Osteoblast (primary cell): ENCODE data around the gene DTHD1. TPM values are rescaled to one million over a fixed set of nuclear protein-coding genes. Genes with fewer than 3 reads are reported as not detected.

ENCODE experiments used
- DNase-seq: peaks from one replicate; pipeline ENCODE4 v3.0.0; 2011; ENCODE audit warnings: low spot score, mixed read lengths; ENCODE audit not compliant: insufficient read length; ENCODE audit errors: missing footprints
- H2AFZ ChIP-seq: 2 replicates; pipeline ENCODE4 v1.6.0; 2011; ENCODE audit warnings: mild to moderate bottlenecking, low read length
- H3K27ac ChIP-seq: 2 replicates; pipeline ENCODE4 v1.5.1; 2011; ENCODE audit warnings: mild to moderate bottlenecking, low read depth, low read length, moderate library complexity
- H3K27me3 ChIP-seq: 2 replicates; pipeline ENCODE4 v1.6.0; 2012; ENCODE audit warnings: mild to moderate bottlenecking, control low read depth, inconsistent platforms, low read length, moderate library complexity; ENCODE audit not compliant: insufficient read depth
- H3K36me3 ChIP-seq: 2 replicates; pipeline ENCODE4 v1.5.1; 2011; ENCODE audit warnings: mild to moderate bottlenecking, low read length, control low read depth, moderate library complexity; ENCODE audit not compliant: insufficient read depth
- H3K4me1 ChIP-seq: 2 replicates; pipeline ENCODE4 v1.5.1; 2011; ENCODE audit warnings: mild to moderate bottlenecking, low read length, control low read depth, moderate library complexity; ENCODE audit not compliant: insufficient read depth
- H3K4me2 ChIP-seq: 2 replicates; pipeline ENCODE4 v1.6.0; 2011; ENCODE audit warnings: mild to moderate bottlenecking, low read length; ENCODE audit not compliant: insufficient read depth
- H3K4me3 ChIP-seq: fragments of 200-600 bp; sonication (generic); 3 replicates; pipeline ENCODE4 v1.5.1; 2012; ENCODE audit warnings: mild to moderate bottlenecking, low read length, inconsistent platforms; ENCODE audit not compliant: insufficient read depth
- H3K79me2 ChIP-seq: 2 replicates; pipeline ENCODE4 v1.6.0; 2012; ENCODE audit warnings: mild to moderate bottlenecking, low read length, control low read depth, inconsistent platforms; ENCODE audit not compliant: insufficient read depth
- H3K9me3 ChIP-seq: 2 replicates; pipeline ENCODE4 v1.5.1; 2011; ENCODE audit warnings: low read depth, low read length, control low read depth
- H4K20me1 ChIP-seq: 2 replicates; pipeline ENCODE4 v1.6.0; 2012; ENCODE audit warnings: mild to moderate bottlenecking, low read length, control low read depth; ENCODE audit not compliant: insufficient read depth
- total RNA-seq: library from RNA; depleted of rRNA; stranded (reverse); fragments of >200 nt; gene quantifications from 2 replicates; pipeline ENCODE4 v1.2.3, GENCODE V29; 2012
- TF ChIP-seq, protein P1 (sequence below): IDR thresholded peaks from 2 replicates; pipeline ENCODE4 v1.5.1; 2011; ENCODE audit warnings: mild to moderate bottlenecking, low read depth, low read length, moderate library complexity; ENCODE audit errors: extremely low read depth

The DTHD1 gene
- total RNA-seq, 1 donor, result not detected

DNA sequence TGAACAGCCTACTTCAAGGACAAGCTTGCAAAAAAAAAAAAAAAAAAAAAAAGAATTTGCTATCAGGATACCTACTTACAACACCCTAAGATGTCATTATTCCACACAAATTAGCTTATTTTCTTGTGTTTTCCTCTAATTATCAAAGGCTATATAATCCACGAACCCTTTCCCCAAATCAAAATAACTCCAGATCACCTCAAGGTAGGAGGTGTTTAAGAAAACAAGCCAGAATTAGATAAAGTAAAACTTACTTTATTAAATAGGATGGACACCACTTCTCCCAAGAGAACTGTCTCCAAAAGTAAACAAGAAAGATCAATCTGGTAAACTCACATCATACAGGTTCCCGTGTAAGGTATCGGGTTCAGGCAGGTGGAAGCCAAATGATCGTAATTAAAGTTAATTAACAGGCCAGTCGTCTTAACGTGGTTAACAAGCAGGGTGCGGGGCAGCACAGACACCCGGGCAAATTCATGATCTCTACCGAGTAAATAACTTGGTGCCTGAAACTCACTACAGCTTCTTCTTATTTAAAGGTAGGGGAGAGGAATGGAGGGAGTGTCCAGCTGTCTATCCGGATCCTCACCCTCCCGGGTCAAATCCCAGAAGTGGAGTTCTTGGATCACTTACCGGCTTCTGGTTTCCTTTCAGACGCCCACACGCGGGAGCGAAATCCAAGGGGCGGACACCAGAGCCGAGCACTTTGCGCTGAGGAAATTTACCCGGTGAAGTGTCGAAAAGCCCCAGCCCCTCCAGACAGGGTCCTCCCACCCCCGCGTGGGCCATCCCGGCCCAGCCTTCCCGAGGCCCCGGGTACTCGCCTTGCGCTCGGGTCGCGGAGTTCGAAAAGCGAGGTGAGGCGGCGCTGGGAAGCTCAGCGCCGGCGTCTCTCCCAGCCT is 37.8 kb upstream of the DTHD1 start:
- no peaks in the 10 kb centered on the region for H3K36me3 ChIP-seq
- no peak overlapping the region for H3K4me3 ChIP-seq
- H3K4me2 ChIP-seq, result peak overlapping the region; percentile 28
- H3K79me2 ChIP-seq, result no peaks in the 10 kb centered on the region
- no peak overlapping the region for H2AFZ ChIP-seq
- H3K9me3 ChIP-seq, result no peaks in the 10 kb centered on the region
- TF ChIP-seq, protein P1, sequence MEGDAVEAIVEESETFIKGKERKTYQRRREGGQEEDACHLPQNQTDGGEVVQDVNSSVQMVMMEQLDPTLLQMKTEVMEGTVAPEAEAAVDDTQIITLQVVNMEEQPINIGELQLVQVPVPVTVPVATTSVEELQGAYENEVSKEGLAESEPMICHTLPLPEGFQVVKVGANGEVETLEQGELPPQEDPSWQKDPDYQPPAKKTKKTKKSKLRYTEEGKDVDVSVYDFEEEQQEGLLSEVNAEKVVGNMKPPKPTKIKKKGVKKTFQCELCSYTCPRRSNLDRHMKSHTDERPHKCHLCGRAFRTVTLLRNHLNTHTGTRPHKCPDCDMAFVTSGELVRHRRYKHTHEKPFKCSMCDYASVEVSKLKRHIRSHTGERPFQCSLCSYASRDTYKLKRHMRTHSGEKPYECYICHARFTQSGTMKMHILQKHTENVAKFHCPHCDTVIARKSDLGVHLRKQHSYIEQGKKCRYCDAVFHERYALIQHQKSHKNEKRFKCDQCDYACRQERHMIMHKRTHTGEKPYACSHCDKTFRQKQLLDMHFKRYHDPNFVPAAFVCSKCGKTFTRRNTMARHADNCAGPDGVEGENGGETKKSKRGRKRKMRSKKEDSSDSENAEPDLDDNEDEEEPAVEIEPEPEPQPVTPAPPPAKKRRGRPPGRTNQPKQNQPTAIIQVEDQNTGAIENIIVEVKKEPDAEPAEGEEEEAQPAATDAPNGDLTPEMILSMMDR, result no peak
- no peaks in the 10 kb centered on the region for H4K20me1 ChIP-seq
- H3K27me3 ChIP-seq, result no peaks in the 10 kb centered on the region
- DNase-seq, result peak; percentile 65
- no peak overlapping the region for H3K27ac ChIP-seq
- H3K4me1 ChIP-seq, result no peaks in the 10 kb centered on the region

DNA sequence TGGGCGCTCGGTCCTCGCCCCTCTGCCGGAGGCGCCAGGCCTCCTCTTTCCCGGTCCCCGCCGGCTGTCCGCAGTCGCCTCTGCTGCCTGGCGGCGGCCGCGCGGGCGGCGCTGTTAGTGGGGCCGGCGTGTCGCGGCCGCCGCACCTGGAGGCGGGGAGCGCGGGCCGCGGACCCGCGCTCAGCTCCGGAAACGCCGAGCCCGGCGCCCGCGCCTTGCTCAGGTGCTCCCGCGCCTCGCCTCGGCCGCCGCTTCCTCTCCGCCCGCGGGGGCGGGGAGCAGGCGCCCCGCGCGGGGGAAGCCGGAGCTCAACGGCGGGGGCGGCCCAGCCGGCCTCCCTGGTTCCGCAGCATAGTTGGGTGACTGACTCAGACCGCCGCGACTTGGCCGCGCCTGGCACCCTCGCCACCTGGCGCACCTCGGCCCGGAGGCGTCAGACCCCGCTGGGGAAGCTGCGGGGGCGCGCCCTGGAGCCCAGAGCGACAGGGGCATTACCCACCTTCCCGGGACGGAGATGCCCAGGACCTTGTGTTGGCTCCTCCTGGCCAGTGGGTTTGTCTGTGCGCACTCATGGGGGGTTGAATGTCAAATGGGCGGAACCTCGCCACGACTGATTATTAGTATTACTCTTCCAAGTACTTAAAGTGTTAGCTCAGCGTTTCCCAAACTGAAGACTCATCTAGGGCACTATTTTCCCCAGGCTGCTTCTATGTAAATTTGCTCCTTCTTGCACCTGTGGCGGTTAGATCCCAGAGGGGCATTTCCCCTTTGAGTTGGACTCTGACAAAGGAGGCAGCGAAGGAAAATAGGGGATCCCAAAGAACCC is 36.9 kb upstream of the DTHD1 start, which contains the start of gene ARAP2:
ARAP2 (minus strand) TSS at position 258 of the 826 bp plus-strand sequence. CDS start 15,028 bp downstream, outside the sequence.
- Histone ChIP-seq H3K4me2 (peak within 1 kb of the TSS; percentile 28), H3K27me3 (no peaks in the 10 kb centered on the region)
- no peak for DNase-seq

DNA sequence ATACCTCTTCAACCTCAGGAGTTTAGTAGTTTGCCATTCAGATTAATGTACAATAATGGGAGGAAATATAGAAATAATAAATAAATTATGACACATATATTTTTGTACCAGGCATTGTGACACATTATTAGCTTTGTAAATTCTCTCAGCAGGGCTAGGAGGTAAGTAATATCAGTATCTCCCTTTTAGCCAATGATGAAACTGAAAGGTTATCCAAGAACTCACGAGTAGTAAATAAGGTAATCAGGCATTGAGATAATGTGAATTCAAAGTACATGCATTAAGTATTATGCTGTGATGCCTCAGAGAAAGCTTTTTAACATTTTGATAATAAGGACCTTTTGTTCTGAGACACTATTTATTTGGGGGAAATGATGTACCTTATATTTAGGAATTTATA is 31.8 kb upstream of the DTHD1 start:
- H3K27me3 ChIP-seq, result no peaks in the 10 kb centered on the region
- TF ChIP-seq, protein P1, result no peak

More for the DNA sequence above, 36.9 kb upstream of the DTHD1 start, which contains the start of gene ARAP2:
- H3K36me3 ChIP-seq, result no peaks in the 10 kb centered on the region
- H3K4me3 ChIP-seq, result no peak within 1 kb of the TSS
- no peak within 1 kb of the TSS for H2AFZ ChIP-seq
- H3K79me2 ChIP-seq, result no peaks in the 10 kb centered on the region
- H3K27ac ChIP-seq, result no peak within 1 kb of the TSS
- no peaks in the 10 kb centered on the region for H3K4me1 ChIP-seq
- TF ChIP-seq, protein P1, result no peak
- H3K9me3 ChIP-seq, result no peaks in the 10 kb centered on the region
- no peaks in the 10 kb centered on the region for H4K20me1 ChIP-seq

More for the DNA sequence above, 31.8 kb upstream of the DTHD1 start:
- Histone ChIP-seq H3K4me1 (no peaks in the 10 kb centered on the region), H3K9me3 (no peaks in the 10 kb centered on the region), H3K79me2 (no peaks in the 10 kb centered on the region), H3K4me2 (no peak overlapping the region), H3K4me3 (no peak overlapping the region), H2AFZ (no peak overlapping the region), H3K27ac (no peak overlapping the region), H3K36me3 (no peaks in the 10 kb centered on the region), H4K20me1 (no peaks in the 10 kb centered on the region)
- DNase-seq, result no peak
